NB4 (cell line): ENCODE results near the gene SIRT1.

Experiments
- DNase-seq: peaks from one replicate; pipeline ENCODE4 v3.0.0; 2010; ENCODE audit warnings: low read depth
- H3K4me3 ChIP-seq: one replicate; pipeline ENCODE4 v1.5.1; 2011; ENCODE audit warnings: mild to moderate bottlenecking, low read depth, low read length, moderate library complexity
- MYC ChIP-seq: IDR thresholded peaks from 2 replicates; pipeline ENCODE4 v1.6.1; 2011; ENCODE audit warnings: low read depth, low read length
- POLR2A ChIP-seq: IDR thresholded peaks from 2 replicates; pipeline ENCODE4 v1.6.1; 2011; ENCODE audit warnings: mild to moderate bottlenecking; ENCODE audit not compliant: insufficient read length; ENCODE audit errors: extremely low read depth
- TF ChIP-seq, protein P1 (sequence below): IDR thresholded peaks from one replicate; pipeline ENCODE4 v1.5.1; 2012; ENCODE audit warnings: low read depth, low read length
- TF ChIP-seq, protein P2 (sequence below): IDR thresholded peaks from 2 replicates; pipeline ENCODE4 v1.6.1; 2011; ENCODE audit warnings: low read depth, low read length

The SIRT1 gene

DNA sequence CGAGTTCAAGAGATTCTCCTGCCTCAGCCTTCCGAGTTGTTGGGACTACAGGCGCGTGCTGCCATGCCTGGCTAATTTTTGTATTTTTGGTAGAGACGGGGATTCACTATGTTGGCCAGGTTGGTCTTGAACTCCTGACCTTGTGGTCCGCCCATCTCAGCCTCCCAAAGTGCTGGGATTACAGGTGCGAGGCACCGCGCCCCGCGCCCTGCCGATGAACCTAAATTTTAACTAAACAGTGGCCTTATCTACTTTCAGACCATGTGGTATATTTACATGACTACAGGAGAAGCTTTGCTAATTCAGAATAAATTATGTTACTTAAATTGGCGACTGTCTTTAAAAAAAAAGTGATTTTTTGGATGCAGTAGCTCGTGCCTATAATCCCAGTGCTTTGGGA is 9.2 kb downstream of the SIRT1 start:
- TF ChIP-seq, protein P1, sequence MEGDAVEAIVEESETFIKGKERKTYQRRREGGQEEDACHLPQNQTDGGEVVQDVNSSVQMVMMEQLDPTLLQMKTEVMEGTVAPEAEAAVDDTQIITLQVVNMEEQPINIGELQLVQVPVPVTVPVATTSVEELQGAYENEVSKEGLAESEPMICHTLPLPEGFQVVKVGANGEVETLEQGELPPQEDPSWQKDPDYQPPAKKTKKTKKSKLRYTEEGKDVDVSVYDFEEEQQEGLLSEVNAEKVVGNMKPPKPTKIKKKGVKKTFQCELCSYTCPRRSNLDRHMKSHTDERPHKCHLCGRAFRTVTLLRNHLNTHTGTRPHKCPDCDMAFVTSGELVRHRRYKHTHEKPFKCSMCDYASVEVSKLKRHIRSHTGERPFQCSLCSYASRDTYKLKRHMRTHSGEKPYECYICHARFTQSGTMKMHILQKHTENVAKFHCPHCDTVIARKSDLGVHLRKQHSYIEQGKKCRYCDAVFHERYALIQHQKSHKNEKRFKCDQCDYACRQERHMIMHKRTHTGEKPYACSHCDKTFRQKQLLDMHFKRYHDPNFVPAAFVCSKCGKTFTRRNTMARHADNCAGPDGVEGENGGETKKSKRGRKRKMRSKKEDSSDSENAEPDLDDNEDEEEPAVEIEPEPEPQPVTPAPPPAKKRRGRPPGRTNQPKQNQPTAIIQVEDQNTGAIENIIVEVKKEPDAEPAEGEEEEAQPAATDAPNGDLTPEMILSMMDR, result no peak
- no peak for TF ChIP-seq POLR2A
- TF ChIP-seq, protein P2, sequence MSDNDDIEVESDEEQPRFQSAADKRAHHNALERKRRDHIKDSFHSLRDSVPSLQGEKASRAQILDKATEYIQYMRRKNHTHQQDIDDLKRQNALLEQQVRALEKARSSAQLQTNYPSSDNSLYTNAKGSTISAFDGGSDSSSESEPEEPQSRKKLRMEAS, result no peak
- no peak for TF ChIP-seq MYC
- no peak overlapping the region for H3K4me3 ChIP-seq
- DNase-seq, result no peak

DNA sequence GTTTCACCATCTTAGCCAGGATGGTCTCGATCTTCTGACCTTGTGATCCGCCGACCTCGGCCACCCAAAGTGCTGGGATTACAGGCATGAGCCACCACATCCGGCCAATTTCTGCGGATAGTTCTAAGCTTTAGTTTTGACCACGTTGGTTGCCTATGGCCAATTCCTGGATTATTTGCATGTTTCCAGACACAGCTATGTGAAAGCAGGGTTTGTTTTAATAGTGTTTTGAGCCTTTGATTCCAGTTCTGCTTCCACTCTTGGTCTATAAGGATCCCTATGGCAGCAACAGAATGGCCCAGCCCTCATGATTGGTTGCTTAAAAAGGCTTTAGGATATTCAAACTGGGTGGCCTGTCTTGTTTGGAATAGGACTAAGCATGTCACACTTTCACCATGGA is 19.1 kb downstream of the SIRT1 start:
- no peak for DNase-seq
- TF ChIP-seq, protein P1, result no peak
- TF ChIP-seq, protein P2, result no peak
- TF ChIP-seq MYC (no peak), POLR2A (no peak)

DNA sequence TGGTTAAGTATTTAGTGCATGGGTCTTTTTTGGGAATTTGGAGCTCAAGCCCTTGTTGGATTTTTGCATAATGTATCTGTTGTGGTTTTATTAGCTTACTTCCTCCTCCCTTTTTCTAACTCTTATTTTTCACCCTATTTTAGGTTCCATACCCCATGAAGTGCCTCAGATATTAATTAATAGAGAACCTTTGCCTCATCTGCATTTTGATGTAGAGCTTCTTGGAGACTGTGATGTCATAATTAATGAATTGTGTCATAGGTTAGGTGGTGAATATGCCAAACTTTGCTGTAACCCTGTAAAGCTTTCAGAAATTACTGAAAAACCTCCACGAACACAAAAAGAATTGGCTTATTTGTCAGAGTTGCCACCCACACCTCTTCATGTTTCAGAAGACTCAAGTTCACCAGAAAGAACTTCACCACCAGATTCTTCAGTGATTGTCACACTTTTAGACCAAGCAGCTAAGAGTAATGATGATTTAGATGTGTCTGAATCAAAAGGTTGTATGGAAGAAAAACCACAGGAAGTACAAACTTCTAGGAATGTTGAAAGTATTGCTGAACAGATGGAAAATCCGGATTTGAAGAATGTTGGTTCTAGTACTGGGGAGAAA is 28.0 kb downstream of the SIRT1 start:
- no peak overlapping the region for H3K4me3 ChIP-seq
- DNase-seq, result no peak
- TF ChIP-seq POLR2A, result no peak
- TF ChIP-seq MYC, result no peak
- TF ChIP-seq, protein P1, result no peak
- TF ChIP-seq, protein P2, result no peak

More for the DNA sequence above, 19.1 kb downstream of the SIRT1 start:
- no peak overlapping the region for H3K4me3 ChIP-seq

DNA sequence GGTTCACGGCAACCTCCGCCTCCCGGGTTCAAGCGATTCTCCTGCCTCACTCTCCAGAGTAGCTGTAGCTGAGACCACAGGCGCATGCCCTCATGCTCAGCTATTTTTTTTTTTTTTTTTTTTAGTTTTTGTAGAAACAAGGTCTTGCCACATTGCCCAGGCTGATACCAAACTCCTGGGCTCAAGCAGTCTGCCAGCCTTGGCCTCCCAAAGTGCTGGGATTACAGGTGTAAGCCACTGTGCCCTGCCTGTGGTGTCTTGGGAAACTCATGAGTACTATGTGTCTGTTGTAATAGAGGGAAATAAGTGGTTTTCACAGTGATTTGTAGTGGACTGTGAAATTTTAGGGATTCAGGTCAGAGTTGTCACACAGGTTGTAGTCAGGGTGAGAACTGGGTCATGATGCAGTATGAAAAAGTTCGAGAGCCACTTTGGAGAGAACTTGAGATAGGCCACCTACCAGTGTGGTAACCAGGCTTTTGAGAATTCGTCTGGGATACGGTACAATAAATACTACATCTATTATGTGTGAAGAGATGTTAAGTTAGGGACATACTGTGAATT is 30.4 kb downstream of the SIRT1 start:
- TF ChIP-seq POLR2A, result no peak
- TF ChIP-seq MYC, result no peak
- TF ChIP-seq, protein P2, result no peak
- H3K4me3 ChIP-seq, result no peak overlapping the region
- DNase-seq, result no peak

DNA sequence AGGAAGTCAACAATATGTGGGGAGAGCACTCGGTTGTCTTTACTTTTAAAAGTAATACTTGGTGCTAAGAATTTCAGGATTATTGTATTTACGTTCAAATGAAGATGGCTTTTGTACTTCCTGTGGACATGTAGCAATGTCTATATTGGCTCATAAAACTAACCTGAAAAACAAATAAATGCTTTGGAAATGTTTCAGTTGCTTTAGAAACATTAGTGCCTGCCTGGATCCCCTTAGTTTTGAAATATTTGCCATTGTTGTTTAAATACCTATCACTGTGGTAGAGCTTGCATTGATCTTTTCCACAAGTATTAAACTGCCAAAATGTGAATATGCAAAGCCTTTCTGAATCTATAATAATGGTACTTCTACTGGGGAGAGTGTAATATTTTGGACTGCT is 32.7 kb downstream of the SIRT1 start:
- TF ChIP-seq, protein P2, result no peak
- TF ChIP-seq MYC, result no peak
- no peak for TF ChIP-seq POLR2A
- TF ChIP-seq, protein P1, result no peak
- no peak for DNase-seq
- no peak overlapping the region for H3K4me3 ChIP-seq

DNA sequence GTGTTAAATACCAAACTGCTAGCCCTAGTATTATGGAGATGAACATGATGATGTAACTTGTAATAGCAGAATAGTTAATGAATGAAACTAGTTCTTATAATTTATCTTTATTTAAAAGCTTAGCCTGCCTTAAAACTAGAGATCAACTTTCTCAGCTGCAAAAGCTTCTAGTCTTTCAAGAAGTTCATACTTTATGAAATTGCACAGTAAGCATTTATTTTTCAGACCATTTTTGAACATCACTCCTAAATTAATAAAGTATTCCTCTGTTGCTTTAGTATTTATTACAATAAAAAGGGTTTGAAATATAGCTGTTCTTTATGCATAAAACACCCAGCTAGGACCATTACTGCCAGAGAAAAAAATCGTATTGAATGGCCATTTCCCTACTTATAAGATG is 33.2 kb downstream of the SIRT1 start:
- no peak overlapping the region for H3K4me3 ChIP-seq
- TF ChIP-seq, protein P2, result no peak
- TF ChIP-seq, protein P1, result no peak
- no peak for TF ChIP-seq POLR2A
- TF ChIP-seq MYC, result no peak
- DNase-seq, result no peak
